H9 (cell line): ENCODE results near the gene SBF1. TPM values are rescaled to one million over a fixed set of nuclear protein-coding genes. Genes with fewer than 3 reads are reported as not detected.

Source experiments
- DNase-seq: peaks from one replicate; pipeline ENCODE4 v3.0.0-alpha.2; 2017
- H2AFZ ChIP-seq: one replicate; pipeline ENCODE4 v1.6.1; 2013; ENCODE audit warnings: mild to moderate bottlenecking, low read length, control low read depth, moderate library complexity
- H2AK5ac ChIP-seq: 2 replicates; pipeline ENCODE4 v1.6.1; 2013; ENCODE audit warnings: low read length, control low read depth, mixed read lengths; ENCODE audit not compliant: insufficient read length
- H2BK120ac ChIP-seq: one replicate; pipeline ENCODE4 v1.6.1; 2013; ENCODE audit warnings: low read depth, mild to moderate bottlenecking, low read length, control low read depth, inconsistent platforms; ENCODE audit not compliant: poor library complexity, severe bottlenecking
- H2BK12ac ChIP-seq: 2 replicates; pipeline ENCODE4 v1.6.1; 2013; ENCODE audit warnings: low read length, control low read depth, mixed read lengths, low read depth; ENCODE audit not compliant: insufficient read length
- H2BK15ac ChIP-seq: 2 replicates; pipeline ENCODE4 v1.6.1; 2013; ENCODE audit warnings: low read depth, low read length, control low read depth
- H2BK20ac ChIP-seq: one replicate; pipeline ENCODE4 v1.6.1; 2013; ENCODE audit warnings: low read depth, mild to moderate bottlenecking, low read length, control low read depth, inconsistent platforms; ENCODE audit not compliant: poor library complexity, severe bottlenecking
- H2BK5ac ChIP-seq: 2 replicates; pipeline ENCODE4 v1.6.1; 2013; ENCODE audit warnings: low read length, control low read depth, mixed read lengths; ENCODE audit not compliant: insufficient read length
- H3K14ac ChIP-seq: 2 replicates; pipeline ENCODE4 v1.6.1; 2013; ENCODE audit warnings: low read length, control low read depth; ENCODE audit not compliant: insufficient read depth
- H3K18ac ChIP-seq: 2 replicates; pipeline ENCODE4 v1.6.1; 2013; ENCODE audit warnings: low read depth, mild to moderate bottlenecking, mixed read lengths, low read length, control low read depth; ENCODE audit not compliant: insufficient read length
- H3K23ac ChIP-seq: 2 replicates; pipeline ENCODE4 v1.6.1; 2013; ENCODE audit warnings: low read length, control low read depth, mixed read lengths, low read depth; ENCODE audit not compliant: insufficient read length
- H3K23me2 ChIP-seq: 2 replicates; pipeline ENCODE4 v1.6.1; 2013; ENCODE audit warnings: low read depth, mild to moderate bottlenecking, mixed read lengths, low read length, control low read depth; ENCODE audit not compliant: insufficient read length, poor library complexity, severe bottlenecking
- H3K27ac ChIP-seq: 2 replicates; pipeline ENCODE4 v1.5.1; 2013; ENCODE audit warnings: low read length, control low read depth, mixed read lengths, low read depth; ENCODE audit not compliant: insufficient read length
- H3K27me3 ChIP-seq: 2 replicates; pipeline ENCODE4 v1.6.1; 2013; ENCODE audit warnings: low read length, control low read depth, inconsistent platforms; ENCODE audit not compliant: insufficient read depth
- H3K4ac ChIP-seq: 2 replicates; pipeline ENCODE4 v1.6.1; 2013; ENCODE audit warnings: low read depth, mild to moderate bottlenecking, control low read depth, inconsistent platforms, low read length, moderate library complexity
- H3K4me1 ChIP-seq: 2 replicates; pipeline ENCODE4 v1.6.1; 2013; ENCODE audit warnings: low read length, control low read depth, inconsistent platforms; ENCODE audit not compliant: insufficient read depth
- H3K4me2 ChIP-seq: 2 replicates; pipeline ENCODE4 v1.6.1; 2013; ENCODE audit warnings: low read length, control low read depth, mixed read lengths; ENCODE audit not compliant: insufficient read length, insufficient read depth
- H3K56ac ChIP-seq: 2 replicates; pipeline ENCODE4 v1.6.1; 2013; ENCODE audit warnings: low read depth, mild to moderate bottlenecking, mixed read lengths, low read length, control low read depth; ENCODE audit not compliant: insufficient read length
- H3K79me1 ChIP-seq: 2 replicates; pipeline ENCODE4 v1.6.1; 2013; ENCODE audit warnings: low read depth, mild to moderate bottlenecking, moderate library complexity, low read length, control low read depth, inconsistent platforms; ENCODE audit not compliant: insufficient read depth, poor library complexity, severe bottlenecking
- H3K79me2 ChIP-seq: 2 replicates; pipeline ENCODE4 v1.6.1; 2013; ENCODE audit warnings: low read length, control low read depth, inconsistent platforms; ENCODE audit not compliant: insufficient read depth
- H3K9ac ChIP-seq: 2 replicates; pipeline ENCODE4 v1.6.1; 2013; ENCODE audit warnings: low read length, control low read depth, mixed read lengths; ENCODE audit not compliant: insufficient read length; ENCODE audit errors: extremely low read depth
- H3K9me3 ChIP-seq: one replicate; pipeline ENCODE4 v1.6.1; 2013; ENCODE audit warnings: low read depth, low read length, inconsistent platforms; ENCODE audit not compliant: control insufficient read depth
- H3T11ph ChIP-seq: one replicate; pipeline ENCODE4 v1.6.1; 2013; ENCODE audit warnings: mild to moderate bottlenecking, low read length, control low read depth, inconsistent platforms
- H4K20me1 ChIP-seq: one replicate; pipeline ENCODE4 v1.6.1; 2013; ENCODE audit not compliant: control insufficient read depth, insufficient read length, insufficient read depth
- H4K5ac ChIP-seq: 2 replicates; pipeline ENCODE4 v1.6.1; 2013; ENCODE audit warnings: low read depth, mild to moderate bottlenecking, mixed read lengths, low read length, control low read depth; ENCODE audit not compliant: insufficient read length
- H4K8ac ChIP-seq: replicated peaks from 2 replicates; pipeline ENCODE4 v1.6.1; 2013; ENCODE audit warnings: low read length, control low read depth, mixed read lengths, low read depth; ENCODE audit not compliant: insufficient read length
- H4K91ac ChIP-seq: 2 replicates; pipeline ENCODE4 v1.6.1; 2013; ENCODE audit warnings: low read depth, mild to moderate bottlenecking, moderate library complexity, mixed read lengths, low read length, control low read depth; ENCODE audit not compliant: insufficient read length
- H3K27ac Mint-ChIP-seq, 3 experiments: 2 replicates in 2 of 3; 3 replicates in 1 of 3; pipeline ENCODE4 v1.8.0; 2020 to 2021; ENCODE audit warnings: mixed read lengths in 3 of 3, mild to moderate bottlenecking in 1 of 3, moderate library complexity in 1 of 3
- H3K27me3 Mint-ChIP-seq: 2 replicates; pipeline ENCODE4 v1.8.0; 2021; ENCODE audit warnings: low read depth, mild to moderate bottlenecking, moderate library complexity, mixed read lengths
- H3K36me3 Mint-ChIP-seq, 3 experiments: 2 replicates in 2 of 3; 3 replicates in 1 of 3; pipeline ENCODE4 v1.8.0; 2020 to 2021; ENCODE audit warnings: low read depth in 3 of 3, mixed read lengths in 3 of 3; ENCODE audit not compliant: insufficient read depth in 1 of 3
- H3K4me1 Mint-ChIP-seq, 2 experiments: 2 replicates each; pipeline ENCODE4 v1.8.0; 2020; ENCODE audit warnings: mixed read lengths in 2 of 2
- H3K4me3 Mint-ChIP-seq, 2 experiments: 2 replicates in 1 of 2; 3 replicates in 1 of 2; pipeline ENCODE4 v1.8.0; 2020 to 2021; ENCODE audit warnings: mild to moderate bottlenecking in 2 of 2, mixed read lengths in 2 of 2, moderate library complexity in 1 of 2
- H3K9me3 Mint-ChIP-seq, 2 experiments: 2 replicates in 1 of 2; 3 replicates in 1 of 2; pipeline ENCODE4 v1.8.0; 2020; ENCODE audit warnings: mild to moderate bottlenecking in 2 of 2, mixed read lengths in 2 of 2, moderate library complexity in 1 of 2
- CTCF ChIP-seq: fragments of 200-600 bp; sonication (generic); conservative IDR thresholded peaks from 3 replicates; pipeline ENCODE4 v1.8.0; 2021; ENCODE audit warnings: antibody characterized with exemption, mild to moderate bottlenecking
- WGBS: extraction: QIAGEN DNeasy Blood & Tissue Kit; methylation state at CpG from one replicate; pipeline ENCODE4 v1.1.7; 2013; ENCODE audit warnings: missing lambda C conversion rate, low lambda C conversion rate, mixed read lengths; ENCODE audit not compliant: insufficient read length; ENCODE audit errors: extremely low coverage; 5-methylcytosine and 5-hydroxymethylcytosine counted together
- total RNA-seq: library from RNA; stranded (reverse); gene quantifications from 2 replicates; pipeline ENCODE4 v1.2.1, GENCODE V29; 2021

The SBF1 gene
- total RNA-seq, 1 experiment from 2014 or later = 69.8 TPM

- Histone ChIP-seq H2BK5ac (no peak overlapping the region), H4K5ac (no peak overlapping the region), H3K27me3 (no peaks in the 10 kb centered on the region), H3K9me3 (no peaks in the 10 kb centered on the region), H3T11ph (no peak overlapping the region), H4K91ac (no peak overlapping the region), H2AFZ (no peak overlapping the region), H3K4ac (no peak overlapping the region), H3K4me1 (no peaks in the 10 kb centered on the region), H3K27ac (no peak overlapping the region), H2BK15ac (no peak overlapping the region), H2BK120ac (no peak overlapping the region), H3K56ac (no peak overlapping the region), H2BK20ac (no peak overlapping the region), H3K4me2 (no peak overlapping the region), H3K79me1 (no peaks in the 10 kb centered on the region), H3K79me2 (no peaks in the 10 kb centered on the region), H3K14ac (no peak overlapping the region), H4K8ac (no peak overlapping the region), H2AK5ac (no peak overlapping the region), H3K9ac (no peak overlapping the region), H2BK12ac (no peak overlapping the region), H3K18ac (no peak overlapping the region), H3K23me2 (no peaks in the 10 kb centered on the region), H3K23ac (no peak overlapping the region), H4K20me1 (peaks cover under 1% of the 10 kb centered on the region)
- no peak for DNase-seq
- no CpG with 5 or more reads among the region's 17 CpGs for WGBS
- no peak overlapping the region for H3K27ac Mint-ChIP-seq
- H3K4me1 Mint-ChIP-seq = no peaks in the 10 kb centered on the region
- no peak overlapping the region for H3K4me3 Mint-ChIP-seq
- H3K36me3 Mint-ChIP-seq = peaks cover 20 to 85% (median 79%) of the 10 kb centered on the region in 3 experiments
- no peak for TF ChIP-seq CTCF
- no peaks in the 10 kb centered on the region for H3K27me3 Mint-ChIP-seq
- no peaks in the 10 kb centered on the region; a peak in 1 of 5 replicates for H3K9me3 Mint-ChIP-seq
Measured at GRCh38 chr22:50460938-50461337, 13.9 kb downstream of the SBF1 start.
